ENCODE results near the gene RASD1. TPM values are rescaled to one million over a fixed set of nuclear protein-coding genes. Genes with fewer than 3 reads are reported as not detected.

RASD1 gene
- total and polyA plus RNA-seq, 7 experiments from 2014 or later: 0.35 to 2.5 (median 1.0) TPM; not detected in 2

DNA sequence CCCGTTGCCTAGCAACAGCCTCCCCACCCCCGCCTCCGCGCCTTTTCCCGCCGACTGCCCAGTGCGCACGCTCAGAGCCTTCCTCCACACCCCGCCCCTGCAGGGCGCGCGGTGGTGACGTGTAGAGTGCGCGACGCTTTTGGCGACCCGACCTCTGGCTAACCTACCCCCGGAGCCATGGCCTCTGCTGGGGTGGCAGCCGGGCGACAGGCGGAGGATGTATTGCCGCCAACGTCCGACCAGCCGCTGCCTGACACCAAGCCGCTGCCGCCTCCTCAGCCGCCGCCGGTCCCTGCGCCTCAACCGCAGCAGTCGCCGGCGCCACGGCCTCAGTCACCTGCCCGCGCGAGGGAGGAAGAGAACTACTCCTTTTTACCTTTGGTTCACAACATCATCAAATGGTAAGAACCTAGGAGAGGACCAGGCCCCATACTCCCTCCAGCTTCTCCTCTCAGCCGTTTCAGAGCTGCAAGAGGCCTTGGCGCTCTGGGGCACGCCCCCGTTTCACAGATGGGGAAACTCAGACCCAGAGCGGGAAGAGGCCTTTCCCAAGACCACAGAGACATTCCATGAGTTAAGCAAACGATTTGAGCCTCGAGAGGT lies 19.2 kb downstream of the RASD1 start, which contains the start of gene MED9:
Gene MED9 (plus strand): TSS at position 136 of the 603 bp plus-strand sequence. CDS start 42 bp downstream, at position 178.
- Mint-ChIP-seq H3K4me3 (peak within 1 kb of the TSS; percentile 85 to 92 (median 92)), H3K9me3 (peaks cover 0 to 5% (median 0%) of the 10 kb centered on the region in 11 donors), H3K4me1 (peaks cover 20 to 58% (median 49%) of the 10 kb centered on the region in 7 donors), H3K27ac (peak within 1 kb of the TSS; percentile 72 to 95 (median 92)), H3K36me3 (peaks cover 0 to 9% (median 2%) of the 10 kb centered on the region in 5 donors), H3K27me3 (peaks cover 0 to 11% (median 0%) of the 10 kb centered on the region in 5 donors)
- peak; percentile 90 to 98 (median 94) for DNase-seq
- peaks cover 0 to 10% (median 0%) of the 10 kb centered on the region in 3 experiments for H3K36me3 ChIP-seq (ENCODE audit: control insufficient read depth in 2 of 3, insufficient read depth in 3 of 3, low read length in 3 of 3)
- no peaks in the 10 kb centered on the region for H3K9me3 ChIP-seq (ENCODE audit: control insufficient read depth in 2 of 3, low read length in 3 of 3)
- H3K27ac ChIP-seq (ENCODE audit: low read depth, low read length): peak within 1 kb of the TSS; percentile 87
- ChIA-PET CTCF (no interaction called here), POLR2A (interaction anchor here (1.0 kb wide), 1 partner anchor 19 kb away, joined by 3 read pairs; the partner anchor contains the start of gene RASD1)
- H3K4me1 ChIP-seq (ENCODE audit: control insufficient read depth in 2 of 2, insufficient read depth in 2 of 2, low read length in 2 of 2): peaks cover 10 to 29% of the 10 kb centered on the region in 2 donors
- peak within 1 kb of the TSS; percentile 98 for H3K4me3 ChIP-seq (ENCODE audit: low read length)
- intact Hi-C loops (cut with micrococcal nuclease): loop anchor here (1.0 to 5.0 kb wide), 9 partner anchors 19 to 748 kb away; partner anchors contain the start of genes MPRIP (in 2 of the 2), PEMT (in 2 of the 2), RASD1 (in 2 of the 2) and ATPAF2 (in 1 of the 2)
- H3K27me3 ChIP-seq (ENCODE audit: control insufficient read depth in 2 of 2, insufficient read depth in 2 of 2, low read length in 2 of 2): no peaks in the 10 kb centered on the region
- peak; percentile 100 for ATAC-seq

DNA sequence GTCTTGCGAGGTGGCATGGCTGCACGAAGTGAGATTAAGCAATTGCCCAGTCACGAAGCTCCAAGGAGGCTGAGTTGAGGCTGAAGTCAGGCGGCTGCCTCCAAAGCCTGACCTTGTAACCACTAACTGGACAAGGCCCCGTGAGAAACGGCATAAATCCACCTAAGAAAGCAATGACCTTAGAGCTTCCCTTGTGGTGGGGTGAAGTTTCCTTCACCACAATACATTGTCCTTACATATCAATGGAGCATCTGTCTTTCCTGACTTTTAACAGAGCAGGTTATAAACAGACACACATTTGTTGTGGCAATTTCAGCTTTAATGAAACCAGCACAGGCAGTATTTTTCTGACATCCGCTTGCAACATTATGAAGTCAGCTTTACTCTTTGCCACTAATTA lies 21.9 kb downstream of the RASD1 start:
- Mint-ChIP-seq H3K36me3 (peaks cover 0 to 2% (median 0%) of the 10 kb centered on the region in 5 donors), H3K4me1 (peaks cover 4 to 31% (median 26%) of the 10 kb centered on the region in 7 donors), H3K27me3 (peaks cover 0 to 14% (median 4%) of the 10 kb centered on the region in 5 donors), H3K4me3 (no peak overlapping the region), H3K9me3 (peaks cover 0 to 5% (median 0%) of the 10 kb centered on the region in 11 donors), H3K27ac (no peak overlapping the region)
- Histone ChIP-seq H3K27ac (ENCODE audit: low read depth, low read length) (no peak overlapping the region), H3K9me3 (ENCODE audit: control insufficient read depth in 2 of 3, low read length in 3 of 3) (no peaks in the 10 kb centered on the region), H3K4me1 (ENCODE audit: control insufficient read depth in 2 of 2, insufficient read depth in 2 of 2, low read length in 2 of 2) (peaks cover 10 to 14% of the 10 kb centered on the region in 2 donors), H3K4me3 (ENCODE audit: low read length) (no peak overlapping the region), H3K27me3 (ENCODE audit: control insufficient read depth in 2 of 2, insufficient read depth in 2 of 2, low read length in 2 of 2) (no peaks in the 10 kb centered on the region), H3K36me3 (ENCODE audit: control insufficient read depth in 2 of 3, insufficient read depth in 3 of 3, low read length in 3 of 3) (peaks cover 0 to 4% (median 0%) of the 10 kb centered on the region in 3 experiments)
- ChIA-PET POLR2A (interaction anchor here (0.6 kb wide), 1 partner anchor 485 kb away, joined by 3 read pairs; no protein-coding TSS in a partner anchor), CTCF (interaction anchor here (0.7 kb wide), 1 partner anchor 207 kb away, joined by 3 read pairs; no protein-coding TSS in a partner anchor)
- intact Hi-C loops (cut with micrococcal nuclease): no loop called here
- ATAC-seq: no peak
- DNase-seq: no peak

DNA sequence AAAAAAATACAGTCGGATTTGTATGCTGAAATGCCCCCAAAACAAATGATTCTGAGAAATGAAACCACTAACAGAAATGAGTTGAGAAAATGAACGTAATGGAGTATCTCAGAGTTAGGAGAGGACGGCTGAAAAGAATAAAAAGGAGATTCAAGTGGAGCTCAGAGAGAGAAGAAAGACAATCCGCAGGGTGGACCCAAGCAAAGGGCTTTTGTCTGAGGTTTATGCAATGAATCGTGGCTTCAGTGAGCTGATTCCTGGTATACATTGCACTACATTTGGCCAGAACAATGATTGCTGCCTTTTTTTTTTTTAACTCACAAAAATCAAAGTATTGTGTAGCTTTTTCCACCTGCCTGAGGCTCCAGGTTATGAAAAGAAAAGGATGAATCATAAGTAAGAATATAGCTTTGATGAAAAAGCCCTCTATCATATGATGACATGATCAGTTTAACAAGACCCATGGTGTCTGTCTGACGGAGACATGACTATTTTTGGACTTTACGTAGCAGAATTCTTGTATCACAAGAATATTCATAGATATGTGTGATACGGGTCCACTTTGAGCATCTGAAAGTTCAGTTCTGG lies 23.8 kb downstream of the RASD1 start:
- no peak for DNase-seq

DNA sequence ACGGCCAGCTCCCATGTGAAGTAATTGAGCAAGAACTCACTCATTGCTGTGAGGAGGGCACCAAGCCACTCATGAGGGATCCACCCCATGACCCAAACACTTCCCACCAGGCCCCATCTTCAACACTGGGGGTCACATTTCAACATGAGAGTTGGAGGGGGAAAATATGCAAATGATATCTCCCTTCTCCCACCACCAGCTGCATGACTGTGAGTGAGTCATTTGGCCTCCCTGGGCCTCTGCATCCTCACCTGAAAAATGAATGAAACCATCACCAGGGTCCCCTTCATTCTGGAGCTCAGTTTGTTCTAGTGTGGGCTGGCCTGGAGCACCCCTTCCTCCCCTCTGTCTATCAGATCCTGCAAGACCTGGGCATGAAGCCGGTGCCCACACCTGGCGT lies 26.2 kb downstream of the RASD1 start:
- Mint-ChIP-seq H3K27me3 (peaks cover 2 to 22% (median 13%) of the 10 kb centered on the region in 5 donors), H3K36me3 (no peaks in the 10 kb centered on the region), H3K4me1 (no peaks in the 10 kb centered on the region), H3K27ac (no peak overlapping the region), H3K4me3 (no peak overlapping the region), H3K9me3 (peaks cover 0 to 3% (median 0%) of the 10 kb centered on the region in 11 donors)
- H3K4me3 ChIP-seq (ENCODE audit: low read length): no peak overlapping the region
- ATAC-seq (no peak), DNase-seq (no peak)
- H3K4me1 ChIP-seq (ENCODE audit: control insufficient read depth in 2 of 2, insufficient read depth in 2 of 2, low read length in 2 of 2): no peaks in the 10 kb centered on the region
- H3K27ac ChIP-seq (ENCODE audit: low read depth, low read length): no peak overlapping the region
- no peaks in the 10 kb centered on the region for H3K36me3 ChIP-seq (ENCODE audit: control insufficient read depth in 2 of 3, insufficient read depth in 3 of 3, low read length in 3 of 3)
- intact Hi-C loops (cut with micrococcal nuclease): no loop called here
- ChIA-PET POLR2A (no interaction called here), CTCF (no interaction called here)
- no peaks in the 10 kb centered on the region for H3K27me3 ChIP-seq (ENCODE audit: control insufficient read depth in 2 of 2, insufficient read depth in 2 of 2, low read length in 2 of 2)
- no peaks in the 10 kb centered on the region for H3K9me3 ChIP-seq (ENCODE audit: control insufficient read depth in 2 of 3, low read length in 3 of 3)

More for the DNA sequence above, 23.8 kb downstream of the RASD1 start:
- no peak for ATAC-seq
- ChIA-PET CTCF (interaction anchor here (0.6 kb wide), 1 partner anchor 126 kb away, joined by 5 read pairs; no protein-coding TSS in a partner anchor), POLR2A (interaction anchor here (0.6 kb wide), 2 partner anchors 44 to 603 kb away, joined by 3 to 5 read pairs; no protein-coding TSS in a partner anchor)
- Histone ChIP-seq H3K27ac (ENCODE audit: low read depth, low read length) (no peak overlapping the region), H3K9me3 (ENCODE audit: control insufficient read depth in 2 of 3, low read length in 3 of 3) (no peaks in the 10 kb centered on the region), H3K4me1 (ENCODE audit: control insufficient read depth in 2 of 2, insufficient read depth in 2 of 2, low read length in 2 of 2) (peaks cover 2% of the 10 kb centered on the region in 2 donors), H3K36me3 (ENCODE audit: control insufficient read depth in 2 of 3, insufficient read depth in 3 of 3, low read length in 3 of 3) (peaks cover 0 to 4% (median 0%) of the 10 kb centered on the region in 3 experiments), H3K27me3 (ENCODE audit: control insufficient read depth in 2 of 2, insufficient read depth in 2 of 2, low read length in 2 of 2) (no peaks in the 10 kb centered on the region), H3K4me3 (ENCODE audit: low read length) (no peak overlapping the region)
- H3K27me3 Mint-ChIP-seq: peaks cover 0 to 14% (median 5%) of the 10 kb centered on the region in 5 donors
- intact Hi-C loops (cut with micrococcal nuclease): no loop called here
- H3K27ac Mint-ChIP-seq: no peak overlapping the region
- H3K4me3 Mint-ChIP-seq: no peak overlapping the region
- H3K36me3 Mint-ChIP-seq: no peaks in the 10 kb centered on the region
- peaks cover 0 to 14% (median 9%) of the 10 kb centered on the region in 7 donors for H3K4me1 Mint-ChIP-seq
- peaks cover 0 to 5% (median 0%) of the 10 kb centered on the region in 11 donors for H3K9me3 Mint-ChIP-seq

DNA sequence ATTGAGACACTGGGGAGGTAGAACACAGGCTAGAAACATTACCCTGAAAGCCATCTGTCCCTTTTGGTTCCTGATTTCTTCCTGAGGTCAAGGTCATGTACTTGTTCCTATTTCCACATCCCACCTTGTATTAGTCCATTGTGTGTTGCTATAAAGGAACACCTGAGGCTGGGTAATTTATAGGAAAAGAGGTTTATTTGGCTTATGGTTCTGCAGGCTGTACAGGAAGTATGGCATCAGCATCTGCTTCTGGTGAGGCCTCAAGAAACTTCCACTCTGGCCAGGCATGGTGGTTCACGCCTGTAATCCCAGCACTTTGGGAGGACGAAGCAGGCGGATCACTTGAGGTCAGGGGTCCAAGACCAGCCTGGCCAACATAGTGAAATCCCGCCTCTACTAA lies 26.8 kb downstream of the RASD1 start:
- no peaks in the 10 kb centered on the region for H3K36me3 ChIP-seq (ENCODE audit: control insufficient read depth in 2 of 3, insufficient read depth in 3 of 3, low read length in 3 of 3)
- CTCF ChIA-PET: no interaction called here
- Mint-ChIP-seq H3K27me3 (peaks cover 8 to 24% (median 17%) of the 10 kb centered on the region in 5 donors), H3K4me1 (no peaks in the 10 kb centered on the region), H3K4me3 (no peak overlapping the region), H3K36me3 (no peaks in the 10 kb centered on the region), H3K9me3 (peaks cover 0 to 3% (median 0%) of the 10 kb centered on the region in 11 donors), H3K27ac (no peak overlapping the region)
- DNase-seq: no peak
- no peaks in the 10 kb centered on the region for H3K27me3 ChIP-seq (ENCODE audit: control insufficient read depth in 2 of 2, insufficient read depth in 2 of 2, low read length in 2 of 2)
- intact Hi-C loops (cut with micrococcal nuclease): no loop called here
- no peaks in the 10 kb centered on the region for H3K9me3 ChIP-seq (ENCODE audit: control insufficient read depth in 2 of 3, low read length in 3 of 3)
- no peak for ATAC-seq
- H3K4me1 ChIP-seq (ENCODE audit: control insufficient read depth in 2 of 2, insufficient read depth in 2 of 2, low read length in 2 of 2): no peaks in the 10 kb centered on the region
- H3K4me3 ChIP-seq (ENCODE audit: low read length): no peak overlapping the region
- POLR2A ChIA-PET: no interaction called here
- no peak overlapping the region for H3K27ac ChIP-seq (ENCODE audit: low read depth, low read length)

DNA sequence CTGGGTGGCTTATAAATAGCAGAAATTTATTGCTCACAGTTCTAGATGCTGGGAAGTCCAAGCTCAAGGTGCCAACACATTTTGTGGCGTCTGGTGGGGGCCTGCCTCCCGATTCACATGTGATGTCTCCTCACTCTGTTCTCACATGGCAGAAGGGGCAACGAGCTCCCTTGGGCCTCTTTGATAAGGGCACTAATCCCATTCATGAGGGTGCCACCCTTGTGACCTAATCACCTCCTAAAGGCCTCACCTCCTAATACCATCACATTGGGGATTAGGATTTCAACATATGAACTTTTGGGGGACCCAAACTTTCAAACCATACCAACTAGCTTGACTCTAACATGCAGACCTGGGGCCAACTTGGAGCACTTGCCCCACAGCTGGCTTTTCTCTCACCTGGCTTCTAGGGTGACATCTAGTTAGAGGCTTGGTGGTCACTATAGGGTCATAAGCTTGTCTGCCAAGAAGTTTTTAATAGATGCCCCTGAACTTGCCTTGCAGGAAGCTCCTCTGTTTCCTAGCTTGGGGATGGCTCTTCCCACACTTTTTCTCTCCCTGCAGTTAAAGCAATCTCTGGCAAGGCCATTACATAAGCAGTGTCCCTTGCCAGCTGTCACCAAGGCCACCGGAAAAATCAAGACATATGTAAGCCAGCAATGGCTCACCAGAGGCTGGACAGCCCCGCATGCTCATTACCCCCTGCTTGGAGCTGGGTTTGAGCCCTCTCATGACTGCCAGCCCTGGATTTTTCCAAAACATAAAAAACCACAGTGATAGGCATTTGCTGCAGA lies 27.8 kb downstream of the RASD1 start:
- Histone ChIP-seq H3K27me3 (ENCODE audit: control insufficient read depth in 2 of 2, insufficient read depth in 2 of 2, low read length in 2 of 2) (no peaks in the 10 kb centered on the region), H3K27ac (ENCODE audit: low read depth, low read length) (no peak overlapping the region), H3K36me3 (ENCODE audit: control insufficient read depth in 2 of 3, insufficient read depth in 3 of 3, low read length in 3 of 3) (no peaks in the 10 kb centered on the region), H3K4me1 (ENCODE audit: control insufficient read depth in 2 of 2, insufficient read depth in 2 of 2, low read length in 2 of 2) (no peaks in the 10 kb centered on the region), H3K9me3 (ENCODE audit: control insufficient read depth in 2 of 3, low read length in 3 of 3) (no peaks in the 10 kb centered on the region), H3K4me3 (ENCODE audit: low read length) (no peak overlapping the region)
- Mint-ChIP-seq H3K4me3 (no peak overlapping the region), H3K36me3 (no peaks in the 10 kb centered on the region), H3K27ac (no peak overlapping the region), H3K4me1 (no peaks in the 10 kb centered on the region), H3K27me3 (peaks cover 12 to 21% (median 18%) of the 10 kb centered on the region in 5 donors), H3K9me3 (peaks cover 0 to 3% (median 0%) of the 10 kb centered on the region in 11 donors)
- DNase-seq (no peak), ATAC-seq (no peak)
- CTCF ChIA-PET: interaction anchor here (0.6 to 1.6 kb wide), 3 partner anchors 29 to 73 kb away, joined by 3 to 5 read pairs (median 3); no protein-coding TSS in a partner anchor
- intact Hi-C loops (cut with micrococcal nuclease): no loop called here
- POLR2A ChIA-PET: no interaction called here

Measured in naive thymus-derived CD4-positive, alpha-beta T cell (primary cell).